GM23338 (cell line): ENCODE data around the gene FOXL1. TPM values are rescaled to one million over a fixed set of nuclear protein-coding genes. Genes with fewer than 3 reads are reported as not detected.

ENCODE experiments used
- ATAC-seq: fragments of 200-7000 bp; cut with Tn5 transposase; 3 replicates; pipeline ENCODE4 v1.9.1; 2020
- DNase-seq: peaks from one replicate; pipeline ENCODE4 v3.0.0-alpha.2; 2015; ENCODE audit warnings: low spot score
- H2AFZ ChIP-seq: fragments of 200-600 bp; sonication (generic); 2 replicates; pipeline ENCODE4 v1.8.0; 2016; ENCODE audit warnings: antibody characterized with exemption, mild to moderate bottlenecking, moderate library complexity
- H3F3A ChIP-seq: fragments of 200-600 bp; sonication (generic); replicated peaks from 2 replicates; pipeline ENCODE4 v1.8.0; 2017; ENCODE audit warnings: antibody characterized with exemption, mixed run types, low read depth
- H3K27ac ChIP-seq: fragments of 200-600 bp; sonication (generic); 2 replicates; pipeline ENCODE4 v1.6.1; 2016; ENCODE audit warnings: low read depth
- H3K27me3 ChIP-seq: fragments of 200-600 bp; sonication (generic); 2 replicates; pipeline ENCODE4 v1.8.0; 2016; ENCODE audit warnings: mild to moderate bottlenecking, mixed run types, moderate library complexity; ENCODE audit not compliant: insufficient read depth
- H3K36me3 ChIP-seq: fragments of 200-600 bp; sonication (generic); 2 replicates; pipeline ENCODE4 v1.8.0; 2016; ENCODE audit warnings: mild to moderate bottlenecking; ENCODE audit not compliant: insufficient read depth
- H3K4me1 ChIP-seq: fragments of 200-600 bp; sonication (generic); 2 replicates; pipeline ENCODE4 v1.8.0; 2016; ENCODE audit warnings: mild to moderate bottlenecking, moderate library complexity; ENCODE audit not compliant: insufficient read depth
- H3K4me2 ChIP-seq: fragments of 200-600 bp; sonication (generic); 2 replicates; pipeline ENCODE4 v1.7.1; 2017; ENCODE audit warnings: mixed run types
- H3K4me3 ChIP-seq: fragments of 200-600 bp; sonication (generic); 2 replicates; pipeline ENCODE4 v1.6.1; 2016; ENCODE audit warnings: mixed run types
- H3K79me2 ChIP-seq: fragments of 200-600 bp; sonication (generic); replicated peaks from 2 replicates; pipeline ENCODE4 v1.8.0; 2017; ENCODE audit warnings: mild to moderate bottlenecking; ENCODE audit not compliant: insufficient read depth
- H3K9me2 ChIP-seq: fragments of 200-600 bp; sonication (generic); 2 replicates; pipeline ENCODE4 v1.8.0; 2017; ENCODE audit not compliant: insufficient read depth
- H4K20me1 ChIP-seq: fragments of 200-600 bp; sonication (generic); replicated peaks from 2 replicates; pipeline ENCODE4 v1.8.0; 2017; ENCODE audit warnings: mild to moderate bottlenecking; ENCODE audit not compliant: insufficient read depth
- H3K27ac Mint-ChIP-seq: 2 replicates; pipeline ENCODE4 v1.8.0; 2020; ENCODE audit warnings: inconsistent platforms, mild to moderate bottlenecking, moderate library complexity, mixed read lengths
- H3K27me3 Mint-ChIP-seq: 3 replicates; pipeline ENCODE4 v1.8.0; 2022; ENCODE audit warnings: low read depth, mild to moderate bottlenecking, moderate library complexity, mixed read lengths, inconsistent platforms; ENCODE audit not compliant: insufficient read depth, poor library complexity
- H3K36me3 Mint-ChIP-seq: 3 replicates; pipeline ENCODE4 v1.8.0; 2021; ENCODE audit warnings: low read depth, mild to moderate bottlenecking, inconsistent platforms, moderate library complexity, mixed read lengths
- H3K4me1 Mint-ChIP-seq: 3 replicates; pipeline ENCODE4 v1.8.0; 2020; ENCODE audit warnings: mild to moderate bottlenecking, inconsistent platforms, mixed read lengths
- H3K4me3 Mint-ChIP-seq: 3 replicates; pipeline ENCODE4 v1.8.0; 2021; ENCODE audit warnings: moderate library complexity, mild to moderate bottlenecking, inconsistent platforms, mixed read lengths
- H3K9me3 Mint-ChIP-seq: 3 replicates; pipeline ENCODE4 v1.8.0; 2020; ENCODE audit warnings: moderate library complexity, mild to moderate bottlenecking, inconsistent platforms, mixed read lengths
- CREB1 ChIP-seq: fragments of 250-450 bp; sonication (Bioruptor Pico); IDR thresholded peaks from 2 replicates; pipeline ENCODE4 v1.5.0; 2020; ENCODE audit warnings: low read depth, mild to moderate bottlenecking, moderate library complexity
- EZH2 ChIP-seq: fragments of 200-600 bp; sonication (generic); IDR thresholded peaks from one replicate; pipeline ENCODE4 v1.8.0; 2017; ENCODE audit warnings: antibody characterized with exemption, mild to moderate bottlenecking, low read depth; ENCODE audit not compliant: unreplicated experiment
- EZH2phosphoT487 ChIP-seq: fragments of 200-600 bp; sonication (generic); IDR thresholded peaks from one replicate; pipeline ENCODE4 v1.8.1; 2018; ENCODE audit warnings: antibody characterized with exemption; ENCODE audit not compliant: unreplicated experiment
- JUNB ChIP-seq: IDR thresholded peaks from one replicate; pipeline ENCODE4 v1.6.1; 2016; ENCODE audit warnings: antibody characterized with exemption; ENCODE audit not compliant: unreplicated experiment
- NANOG ChIP-seq: IDR thresholded peaks from 2 replicates; pipeline ENCODE4 v1.6.1; 2016; ENCODE audit warnings: antibody characterized with exemption, borderline replicate concordance
- POLR2AphosphoS5 ChIP-seq: IDR thresholded peaks from 2 replicates; pipeline ENCODE4 v1.6.1; 2016; ENCODE audit warnings: antibody characterized with exemption, low read depth
- STAT1 ChIP-seq: IDR thresholded peaks from one replicate; pipeline ENCODE4 v1.6.1; 2016; ENCODE audit warnings: antibody characterized with exemption; ENCODE audit not compliant: unreplicated experiment
- ZNF114 ChIP-seq: fragments of 250-450 bp; sonication (Bioruptor Pico); IDR thresholded peaks from 2 replicates; pipeline ENCODE4 v1.5.0; 2020; ENCODE audit warnings: mild to moderate bottlenecking, moderate library complexity
- ZNF331 ChIP-seq: fragments of 250-450 bp; sonication (Bioruptor Pico); IDR thresholded peaks from 2 replicates; pipeline ENCODE4 v1.5.0; 2020; ENCODE audit warnings: low read depth, mild to moderate bottlenecking, moderate library complexity
- polyA plus RNA-seq: library from polyadenylated mRNA; unstranded; fragments of >200 nt; fragmentation: Nextera tagmentation; extraction: Ambion mirVana; gene quantifications from 2 replicates; pipeline ENCODE4 v1.2.1, GENCODE V29; 2016
- total RNA-seq: library from RNA; depleted of rRNA; stranded (reverse); fragments of >200 nt; shearing (Covaris generic); gene quantifications from 2 replicates; pipeline ENCODE4 v1.2.3, GENCODE V29; 2014
- TF ChIP-seq, protein P1 (sequence below): fragments of 250-450 bp; sonication (Bioruptor Pico); IDR thresholded peaks from 2 replicates; pipeline ENCODE4 v1.5.0; 2020; ENCODE audit warnings: mild to moderate bottlenecking, moderate library complexity
- TF ChIP-seq, protein P2 (sequence below): IDR thresholded peaks from 2 replicates; pipeline ENCODE4 v1.6.1; 2016; ENCODE audit warnings: antibody characterized with exemption
- TF ChIP-seq, protein P3 (sequence below): IDR thresholded peaks from one replicate; pipeline ENCODE4 v1.6.1; 2018; ENCODE audit warnings: antibody characterized with exemption; ENCODE audit not compliant: unreplicated experiment
- TF ChIP-seq, protein P4 (sequence below), 2 experiments: fragments of 200-600 bp in 1 of 2; sonication (generic) in 1 of 2; conservative IDR thresholded peaks; 2 replicates each; pipeline versions ENCODE4 v1.5.1 to v1.6.1; 2016 to 2017; ENCODE audit warnings: antibody characterized with exemption in 2 of 2, low read depth in 2 of 2, mild to moderate bottlenecking in 2 of 2, moderate library complexity in 1 of 2

The FOXL1 gene
- total and polyA plus RNA-seq, 2 experiments from 2014 or later: 0.31 TPM; not detected in 1

DNA sequence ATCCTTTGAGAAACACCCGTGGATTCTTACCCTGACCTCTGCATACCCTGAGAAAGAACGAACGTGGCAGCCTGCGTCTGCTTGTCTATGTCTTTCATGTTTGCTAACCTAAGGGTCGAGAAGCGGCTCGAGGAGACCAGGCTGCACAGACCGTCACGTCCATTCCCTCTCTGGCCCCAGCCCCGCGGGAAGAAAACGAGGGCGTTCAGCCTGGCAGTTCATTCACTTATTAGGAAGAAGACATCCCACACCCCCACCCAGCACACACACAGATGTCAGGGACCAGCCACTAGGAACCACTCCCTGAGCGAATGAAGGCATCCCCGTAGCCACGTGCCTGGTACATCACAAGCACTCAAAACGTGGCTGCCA, 22.7 kb upstream of the FOXL1 start:
- Mint-ChIP-seq H3K27ac (peak overlapping the region; percentile 77; the same call in 1 of the 2 replicates), H3K27me3 (peaks cover 14% of the 10 kb centered on the region), H3K36me3 (peaks cover 6% of the 10 kb centered on the region; the same call in 2 of the 3 replicates), H3K9me3 (peaks cover 5% of the 10 kb centered on the region; the same call in 1 of the 3 replicates), H3K4me1 (peaks cover 6% of the 10 kb centered on the region), H3K4me3 (peak overlapping the region; percentile 94)
- DNase-seq (peak; percentile 1), ATAC-seq (no peak)
- H3K27me3 ChIP-seq: no peaks in the 10 kb centered on the region
- H3K79me2 ChIP-seq: no peaks in the 10 kb centered on the region
- 0 out of 2 replicates have a peak overlapping the region, but pooled peaks have one; percentile 4 for H3K27ac ChIP-seq
- H3K36me3 ChIP-seq: peaks cover 4% of the 10 kb centered on the region; the same call in 1 of the 2 replicates
- no peaks in the 10 kb centered on the region for H3K4me1 ChIP-seq
- H3F3A ChIP-seq: no peaks in the 10 kb centered on the region
- H3K4me2 ChIP-seq: peak overlapping the region; percentile 87
- TF ChIP-seq EZH2phosphoT487 (no peak), ZNF114 (no peak), CREB1 (CRISPR knock-in tag) (no peak), ZNF331 (CRISPR knock-in tag) (no peak), NANOG (no peak), JUNB (no peak), POLR2AphosphoS5 (no peak), STAT1 (no peak), EZH2 (no peak)
- TF ChIP-seq, protein P1, sequence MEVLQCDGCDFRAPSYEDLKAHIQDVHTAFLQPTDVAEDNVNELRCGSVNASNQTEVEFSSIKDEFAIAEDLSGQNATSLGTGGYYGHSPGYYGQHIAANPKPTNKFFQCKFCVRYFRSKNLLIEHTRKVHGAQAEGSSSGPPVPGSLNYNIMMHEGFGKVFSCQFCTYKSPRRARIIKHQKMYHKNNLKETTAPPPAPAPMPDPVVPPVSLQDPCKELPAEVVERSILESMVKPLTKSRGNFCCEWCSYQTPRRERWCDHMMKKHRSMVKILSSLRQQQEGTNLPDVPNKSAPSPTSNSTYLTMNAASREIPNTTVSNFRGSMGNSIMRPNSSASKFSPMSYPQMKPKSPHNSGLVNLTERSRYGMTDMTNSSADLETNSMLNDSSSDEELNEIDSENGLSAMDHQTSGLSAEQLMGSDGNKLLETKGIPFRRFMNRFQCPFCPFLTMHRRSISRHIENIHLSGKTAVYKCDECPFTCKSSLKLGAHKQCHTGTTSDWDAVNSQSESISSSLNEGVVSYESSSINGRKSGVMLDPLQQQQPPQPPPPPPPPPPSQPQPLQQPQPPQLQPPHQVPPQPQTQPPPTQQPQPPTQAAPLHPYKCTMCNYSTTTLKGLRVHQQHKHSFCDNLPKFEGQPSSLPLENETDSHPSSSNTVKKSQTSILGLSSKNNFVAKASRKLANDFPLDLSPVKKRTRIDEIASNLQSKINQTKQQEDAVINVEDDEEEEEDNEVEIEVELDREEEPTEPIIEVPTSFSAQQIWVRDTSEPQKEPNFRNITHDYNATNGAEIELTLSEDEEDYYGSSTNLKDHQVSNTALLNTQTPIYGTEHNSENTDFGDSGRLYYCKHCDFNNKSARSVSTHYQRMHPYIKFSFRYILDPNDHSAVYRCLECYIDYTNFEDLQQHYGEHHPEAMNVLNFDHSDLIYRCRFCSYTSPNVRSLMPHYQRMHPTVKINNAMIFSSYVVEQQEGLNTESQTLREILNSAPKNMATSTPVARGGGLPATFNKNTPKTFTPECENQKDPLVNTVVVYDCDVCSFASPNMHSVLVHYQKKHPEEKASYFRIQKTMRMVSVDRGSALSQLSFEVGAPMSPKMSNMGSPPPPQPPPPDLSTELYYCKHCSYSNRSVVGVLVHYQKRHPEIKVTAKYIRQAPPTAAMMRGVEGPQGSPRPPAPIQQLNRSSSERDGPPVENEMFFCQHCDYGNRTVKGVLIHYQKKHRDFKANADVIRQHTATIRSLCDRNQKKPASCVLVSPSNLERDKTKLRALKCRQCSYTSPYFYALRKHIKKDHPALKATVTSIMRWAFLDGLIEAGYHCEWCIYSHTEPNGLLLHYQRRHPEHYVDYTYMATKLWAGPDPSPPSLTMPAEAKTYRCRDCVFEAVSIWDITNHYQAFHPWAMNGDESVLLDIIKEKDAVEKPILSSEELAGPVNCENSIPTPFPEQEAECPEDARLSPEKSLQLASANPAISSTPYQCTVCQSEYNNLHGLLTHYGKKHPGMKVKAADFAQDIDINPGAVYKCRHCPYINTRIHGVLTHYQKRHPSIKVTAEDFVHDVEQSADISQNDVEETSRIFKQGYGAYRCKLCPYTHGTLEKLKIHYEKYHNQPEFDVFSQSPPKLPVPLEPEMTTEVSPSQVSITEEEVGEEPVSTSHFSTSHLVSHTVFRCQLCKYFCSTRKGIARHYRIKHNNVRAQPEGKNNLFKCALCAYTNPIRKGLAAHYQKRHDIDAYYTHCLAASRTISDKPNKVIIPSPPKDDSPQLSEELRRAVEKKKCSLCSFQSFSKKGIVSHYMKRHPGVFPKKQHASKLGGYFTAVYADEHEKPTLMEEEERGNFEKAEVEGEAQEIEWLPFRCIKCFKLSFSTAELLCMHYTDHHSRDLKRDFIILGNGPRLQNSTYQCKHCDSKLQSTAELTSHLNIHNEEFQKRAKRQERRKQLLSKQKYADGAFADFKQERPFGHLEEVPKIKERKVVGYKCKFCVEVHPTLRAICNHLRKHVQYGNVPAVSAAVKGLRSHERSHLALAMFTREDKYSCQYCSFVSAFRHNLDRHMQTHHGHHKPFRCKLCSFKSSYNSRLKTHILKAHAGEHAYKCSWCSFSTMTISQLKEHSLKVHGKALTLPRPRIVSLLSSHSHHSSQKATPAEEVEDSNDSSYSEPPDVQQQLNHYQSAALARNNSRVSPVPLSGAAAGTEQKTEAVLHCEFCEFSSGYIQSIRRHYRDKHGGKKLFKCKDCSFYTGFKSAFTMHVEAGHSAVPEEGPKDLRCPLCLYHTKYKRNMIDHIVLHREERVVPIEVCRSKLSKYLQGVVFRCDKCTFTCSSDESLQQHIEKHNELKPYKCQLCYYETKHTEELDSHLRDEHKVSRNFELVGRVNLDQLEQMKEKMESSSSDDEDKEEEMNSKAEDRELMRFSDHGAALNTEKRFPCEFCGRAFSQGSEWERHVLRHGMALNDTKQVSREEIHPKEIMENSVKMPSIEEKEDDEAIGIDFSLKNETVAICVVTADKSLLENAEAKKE (CRISPR knock-in tag): no peak
- TF ChIP-seq, protein P2, sequence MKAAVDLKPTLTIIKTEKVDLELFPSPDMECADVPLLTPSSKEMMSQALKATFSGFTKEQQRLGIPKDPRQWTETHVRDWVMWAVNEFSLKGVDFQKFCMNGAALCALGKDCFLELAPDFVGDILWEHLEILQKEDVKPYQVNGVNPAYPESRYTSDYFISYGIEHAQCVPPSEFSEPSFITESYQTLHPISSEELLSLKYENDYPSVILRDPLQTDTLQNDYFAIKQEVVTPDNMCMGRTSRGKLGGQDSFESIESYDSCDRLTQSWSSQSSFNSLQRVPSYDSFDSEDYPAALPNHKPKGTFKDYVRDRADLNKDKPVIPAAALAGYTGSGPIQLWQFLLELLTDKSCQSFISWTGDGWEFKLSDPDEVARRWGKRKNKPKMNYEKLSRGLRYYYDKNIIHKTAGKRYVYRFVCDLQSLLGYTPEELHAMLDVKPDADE: no peak
- TF ChIP-seq, protein P3, sequence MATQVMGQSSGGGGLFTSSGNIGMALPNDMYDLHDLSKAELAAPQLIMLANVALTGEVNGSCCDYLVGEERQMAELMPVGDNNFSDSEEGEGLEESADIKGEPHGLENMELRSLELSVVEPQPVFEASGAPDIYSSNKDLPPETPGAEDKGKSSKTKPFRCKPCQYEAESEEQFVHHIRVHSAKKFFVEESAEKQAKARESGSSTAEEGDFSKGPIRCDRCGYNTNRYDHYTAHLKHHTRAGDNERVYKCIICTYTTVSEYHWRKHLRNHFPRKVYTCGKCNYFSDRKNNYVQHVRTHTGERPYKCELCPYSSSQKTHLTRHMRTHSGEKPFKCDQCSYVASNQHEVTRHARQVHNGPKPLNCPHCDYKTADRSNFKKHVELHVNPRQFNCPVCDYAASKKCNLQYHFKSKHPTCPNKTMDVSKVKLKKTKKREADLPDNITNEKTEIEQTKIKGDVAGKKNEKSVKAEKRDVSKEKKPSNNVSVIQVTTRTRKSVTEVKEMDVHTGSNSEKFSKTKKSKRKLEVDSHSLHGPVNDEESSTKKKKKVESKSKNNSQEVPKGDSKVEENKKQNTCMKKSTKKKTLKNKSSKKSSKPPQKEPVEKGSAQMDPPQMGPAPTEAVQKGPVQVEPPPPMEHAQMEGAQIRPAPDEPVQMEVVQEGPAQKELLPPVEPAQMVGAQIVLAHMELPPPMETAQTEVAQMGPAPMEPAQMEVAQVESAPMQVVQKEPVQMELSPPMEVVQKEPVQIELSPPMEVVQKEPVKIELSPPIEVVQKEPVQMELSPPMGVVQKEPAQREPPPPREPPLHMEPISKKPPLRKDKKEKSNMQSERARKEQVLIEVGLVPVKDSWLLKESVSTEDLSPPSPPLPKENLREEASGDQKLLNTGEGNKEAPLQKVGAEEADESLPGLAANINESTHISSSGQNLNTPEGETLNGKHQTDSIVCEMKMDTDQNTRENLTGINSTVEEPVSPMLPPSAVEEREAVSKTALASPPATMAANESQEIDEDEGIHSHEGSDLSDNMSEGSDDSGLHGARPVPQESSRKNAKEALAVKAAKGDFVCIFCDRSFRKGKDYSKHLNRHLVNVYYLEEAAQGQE: no peak
- TF ChIP-seq, protein P4, sequence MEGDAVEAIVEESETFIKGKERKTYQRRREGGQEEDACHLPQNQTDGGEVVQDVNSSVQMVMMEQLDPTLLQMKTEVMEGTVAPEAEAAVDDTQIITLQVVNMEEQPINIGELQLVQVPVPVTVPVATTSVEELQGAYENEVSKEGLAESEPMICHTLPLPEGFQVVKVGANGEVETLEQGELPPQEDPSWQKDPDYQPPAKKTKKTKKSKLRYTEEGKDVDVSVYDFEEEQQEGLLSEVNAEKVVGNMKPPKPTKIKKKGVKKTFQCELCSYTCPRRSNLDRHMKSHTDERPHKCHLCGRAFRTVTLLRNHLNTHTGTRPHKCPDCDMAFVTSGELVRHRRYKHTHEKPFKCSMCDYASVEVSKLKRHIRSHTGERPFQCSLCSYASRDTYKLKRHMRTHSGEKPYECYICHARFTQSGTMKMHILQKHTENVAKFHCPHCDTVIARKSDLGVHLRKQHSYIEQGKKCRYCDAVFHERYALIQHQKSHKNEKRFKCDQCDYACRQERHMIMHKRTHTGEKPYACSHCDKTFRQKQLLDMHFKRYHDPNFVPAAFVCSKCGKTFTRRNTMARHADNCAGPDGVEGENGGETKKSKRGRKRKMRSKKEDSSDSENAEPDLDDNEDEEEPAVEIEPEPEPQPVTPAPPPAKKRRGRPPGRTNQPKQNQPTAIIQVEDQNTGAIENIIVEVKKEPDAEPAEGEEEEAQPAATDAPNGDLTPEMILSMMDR (conservative IDR thresholded peaks at IDR 0.05; ENCODE audit: low read depth in 2 of 2): no peak
- H3K4me3 ChIP-seq: peak overlapping the region; percentile 88
- H3K9me2 ChIP-seq: peaks cover 2% of the 10 kb centered on the region; the same call in 1 of the 2 replicates
- H4K20me1 ChIP-seq: no peaks in the 10 kb centered on the region
- peak overlapping the region; percentile 84 for H2AFZ ChIP-seq
